ENCODE measurements around the gene ZNF326.

ZNF326 gene

GRCh38 chr1:90012300-90012699, 17.4 kb downstream of the ZNF326 start:
- in situ Hi-C loops (cut with MboI; ENCODE audit: low sequenced_read_pairs, unreplicated experiment): no loop called here
- DNase-seq (ENCODE audit: low spot score): no peak
- TF ChIP-seq, protein P1, sequence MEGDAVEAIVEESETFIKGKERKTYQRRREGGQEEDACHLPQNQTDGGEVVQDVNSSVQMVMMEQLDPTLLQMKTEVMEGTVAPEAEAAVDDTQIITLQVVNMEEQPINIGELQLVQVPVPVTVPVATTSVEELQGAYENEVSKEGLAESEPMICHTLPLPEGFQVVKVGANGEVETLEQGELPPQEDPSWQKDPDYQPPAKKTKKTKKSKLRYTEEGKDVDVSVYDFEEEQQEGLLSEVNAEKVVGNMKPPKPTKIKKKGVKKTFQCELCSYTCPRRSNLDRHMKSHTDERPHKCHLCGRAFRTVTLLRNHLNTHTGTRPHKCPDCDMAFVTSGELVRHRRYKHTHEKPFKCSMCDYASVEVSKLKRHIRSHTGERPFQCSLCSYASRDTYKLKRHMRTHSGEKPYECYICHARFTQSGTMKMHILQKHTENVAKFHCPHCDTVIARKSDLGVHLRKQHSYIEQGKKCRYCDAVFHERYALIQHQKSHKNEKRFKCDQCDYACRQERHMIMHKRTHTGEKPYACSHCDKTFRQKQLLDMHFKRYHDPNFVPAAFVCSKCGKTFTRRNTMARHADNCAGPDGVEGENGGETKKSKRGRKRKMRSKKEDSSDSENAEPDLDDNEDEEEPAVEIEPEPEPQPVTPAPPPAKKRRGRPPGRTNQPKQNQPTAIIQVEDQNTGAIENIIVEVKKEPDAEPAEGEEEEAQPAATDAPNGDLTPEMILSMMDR (IDR thresholded peaks at IDR 0.05; ENCODE audit: borderline replicate concordance, control extremely low read depth, extremely low read depth, insufficient read depth, missing control alignments): no peak

- no peak for DNase-seq (ENCODE audit: low spot score)
These were observed 28.8 kb downstream of the ZNF326 start for GRCh38 chr1:90023691-90024090.

GRCh38 chr1:90027281-90027680, 32.4 kb downstream of the ZNF326 start:
- no peak for DNase-seq (ENCODE audit: low spot score)
- TF ChIP-seq, protein P1 (IDR thresholded peaks at IDR 0.05; ENCODE audit: borderline replicate concordance, control extremely low read depth, extremely low read depth, insufficient read depth, missing control alignments): no peak
- in situ Hi-C loops (cut with MboI; ENCODE audit: low sequenced_read_pairs, unreplicated experiment): no loop called here

More at GRCh38 chr1:90023691-90024090, 28.8 kb downstream of the ZNF326 start:
- TF ChIP-seq, protein P1 (IDR thresholded peaks at IDR 0.05; ENCODE audit: borderline replicate concordance, control extremely low read depth, extremely low read depth, insufficient read depth, missing control alignments): no peak
- in situ Hi-C loops (cut with MboI; ENCODE audit: low sequenced_read_pairs, unreplicated experiment): no loop called here

DNA sequence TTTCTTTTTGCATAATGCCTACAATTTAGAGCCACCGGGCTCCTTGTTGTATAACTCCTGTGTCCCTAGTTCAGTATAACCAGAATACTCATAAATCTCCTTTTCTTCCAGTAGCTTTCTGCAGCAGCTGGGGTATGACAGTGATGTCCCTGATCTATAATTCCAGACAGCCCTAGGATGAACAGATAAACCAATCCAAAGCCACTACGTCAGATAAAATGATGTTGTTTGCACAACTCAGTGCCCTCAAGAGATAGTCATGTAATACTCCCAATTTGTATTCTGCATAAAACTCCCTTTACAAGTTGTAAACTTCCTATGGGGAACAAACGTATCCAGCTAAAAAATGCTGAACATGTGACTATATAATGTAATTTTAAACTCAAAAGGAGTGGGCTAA, 44.7 kb downstream of the ZNF326 start:
- TF ChIP-seq, protein P1 (IDR thresholded peaks at IDR 0.05; ENCODE audit: borderline replicate concordance, control extremely low read depth, extremely low read depth, insufficient read depth, missing control alignments): no peak
- no peak for DNase-seq (ENCODE audit: low spot score)
- in situ Hi-C loops (cut with MboI; ENCODE audit: low sequenced_read_pairs, unreplicated experiment): no loop called here

GRCh38 chr1:90043586-90043985, 48.7 kb downstream of the ZNF326 start:
- TF ChIP-seq, protein P1 (IDR thresholded peaks at IDR 0.05; ENCODE audit: borderline replicate concordance, control extremely low read depth, extremely low read depth, insufficient read depth, missing control alignments): no peak
- in situ Hi-C loops (cut with MboI; ENCODE audit: low sequenced_read_pairs, unreplicated experiment): no loop called here

GRCh38 chr1:90044346-90044745, 49.4 kb downstream of the ZNF326 start:
- in situ Hi-C loops (cut with MboI; ENCODE audit: low sequenced_read_pairs, unreplicated experiment): no loop called here
- TF ChIP-seq, protein P1 (IDR thresholded peaks at IDR 0.05; ENCODE audit: borderline replicate concordance, control extremely low read depth, extremely low read depth, insufficient read depth, missing control alignments): no peak
- no peak for DNase-seq (ENCODE audit: low spot score)

More at GRCh38 chr1:90043586-90043985, 48.7 kb downstream of the ZNF326 start:
- no peak for DNase-seq (ENCODE audit: low spot score)
